ENCODE results near the gene TRIP10. TPM values are rescaled to one million over a fixed set of nuclear protein-coding genes. Genes with fewer than 3 reads are reported as not detected.

TRIP10 gene
- polyA plus RNA-seq, 1 donor (not counting 4 experiments of a cell fraction or from before 2014, with no cell fraction given): 34.8 TPM

- H3K79me2 ChIP-seq (ENCODE audit: control insufficient read depth, insufficient read depth, low read length): no peaks in the 10 kb centered on the region
- dilution Hi-C loops (cut with MboI; ENCODE audit: extremely low pct_ligation_motif_present, low sequenced_read_pairs): no loop called here
- H3K27me3 ChIP-seq (ENCODE audit: control insufficient read depth, extremely low read depth, insufficient read depth, low read length): no peaks in the 10 kb centered on the region
- TF ChIP-seq, protein P1, sequence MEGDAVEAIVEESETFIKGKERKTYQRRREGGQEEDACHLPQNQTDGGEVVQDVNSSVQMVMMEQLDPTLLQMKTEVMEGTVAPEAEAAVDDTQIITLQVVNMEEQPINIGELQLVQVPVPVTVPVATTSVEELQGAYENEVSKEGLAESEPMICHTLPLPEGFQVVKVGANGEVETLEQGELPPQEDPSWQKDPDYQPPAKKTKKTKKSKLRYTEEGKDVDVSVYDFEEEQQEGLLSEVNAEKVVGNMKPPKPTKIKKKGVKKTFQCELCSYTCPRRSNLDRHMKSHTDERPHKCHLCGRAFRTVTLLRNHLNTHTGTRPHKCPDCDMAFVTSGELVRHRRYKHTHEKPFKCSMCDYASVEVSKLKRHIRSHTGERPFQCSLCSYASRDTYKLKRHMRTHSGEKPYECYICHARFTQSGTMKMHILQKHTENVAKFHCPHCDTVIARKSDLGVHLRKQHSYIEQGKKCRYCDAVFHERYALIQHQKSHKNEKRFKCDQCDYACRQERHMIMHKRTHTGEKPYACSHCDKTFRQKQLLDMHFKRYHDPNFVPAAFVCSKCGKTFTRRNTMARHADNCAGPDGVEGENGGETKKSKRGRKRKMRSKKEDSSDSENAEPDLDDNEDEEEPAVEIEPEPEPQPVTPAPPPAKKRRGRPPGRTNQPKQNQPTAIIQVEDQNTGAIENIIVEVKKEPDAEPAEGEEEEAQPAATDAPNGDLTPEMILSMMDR (optimal IDR thresholded peaks at IDR 0.05 in 1 of 3, IDR thresholded peaks at IDR 0.05 in 1 of 3, conservative IDR thresholded peaks at IDR 0.05 in 1 of 3; ENCODE audit: extremely low read depth in 1 of 3, insufficient read depth in 2 of 3, low read length in 3 of 3): no peak
- TF ChIP-seq EZH2 (IDR thresholded peaks at IDR 0.05; ENCODE audit: low read length): no peak
- H3K9me3 ChIP-seq (ENCODE audit: control insufficient read depth, low read depth, low read length): no peaks in the 10 kb centered on the region
- H3K36me3 ChIP-seq (ENCODE audit: control insufficient read depth in 2 of 2, extremely low read depth in 1 of 2, insufficient read depth in 2 of 2, low read length in 2 of 2): no peaks in the 10 kb centered on the region
- no peak overlapping the region for H2AFZ ChIP-seq (ENCODE audit: control insufficient read depth, low read length)
- FAIRE-seq (no peak), DNase-seq (ENCODE audit: low read depth, low spot score) (no peak)
- no peaks in the 10 kb centered on the region for H3K9me1 ChIP-seq (ENCODE audit: control insufficient read depth, extremely low read depth, insufficient read depth, low read length)
- H3K4me3 ChIP-seq (ENCODE audit: control insufficient read depth in 2 of 3, extremely low read depth in 1 of 3, insufficient read depth in 2 of 3, low read depth in 1 of 3, low read length in 3 of 3): no peak overlapping the region
- no peak overlapping the region for H3K27ac ChIP-seq (ENCODE audit: control insufficient read depth, insufficient read depth, low read length)
- H4K20me1 ChIP-seq (ENCODE audit: control insufficient read depth, extremely low read depth, insufficient read depth, low read length): no peaks in the 10 kb centered on the region
- no peak overlapping the region for H3K9ac ChIP-seq (ENCODE audit: control insufficient read depth, extremely low read depth, insufficient read depth, low read length)
- no peak overlapping the region for H3K4me2 ChIP-seq (ENCODE audit: control insufficient read depth, extremely low read depth, insufficient read depth, low read depth, low read length)
- H3K4me1 ChIP-seq (ENCODE audit: control insufficient read depth, extremely low read depth, insufficient read depth, low read length): peaks cover 11% of the 10 kb centered on the region
These were observed 22.0 kb upstream of the TRIP10 start for GRCh38 chr19:6717441-6717971.

- H3K4me3 ChIP-seq (ENCODE audit: control insufficient read depth in 2 of 3, extremely low read depth in 1 of 3, insufficient read depth in 2 of 3, low read depth in 1 of 3, low read length in 3 of 3): no peak overlapping the region
- TF ChIP-seq, protein P1 (optimal IDR thresholded peaks at IDR 0.05 in 1 of 3, IDR thresholded peaks at IDR 0.05 in 1 of 3, conservative IDR thresholded peaks at IDR 0.05 in 1 of 3; ENCODE audit: extremely low read depth in 1 of 3, insufficient read depth in 2 of 3, low read length in 3 of 3): no peak
- no peak for TF ChIP-seq EZH2 (IDR thresholded peaks at IDR 0.05; ENCODE audit: low read length)
- DNase-seq (ENCODE audit: low read depth, low spot score) (no peak), FAIRE-seq (no peak)
- H3K4me2 ChIP-seq (ENCODE audit: control insufficient read depth, extremely low read depth, insufficient read depth, low read depth, low read length): no peak overlapping the region
- dilution Hi-C loops (cut with MboI; ENCODE audit: extremely low pct_ligation_motif_present, low sequenced_read_pairs): no loop called here
- H3K4me1 ChIP-seq (ENCODE audit: control insufficient read depth, extremely low read depth, insufficient read depth, low read length): peaks cover 14% of the 10 kb centered on the region
- no peaks in the 10 kb centered on the region for H3K9me3 ChIP-seq (ENCODE audit: control insufficient read depth, low read depth, low read length)
- no peak overlapping the region for H3K27ac ChIP-seq (ENCODE audit: control insufficient read depth, insufficient read depth, low read length)
- no peak overlapping the region for H3K9ac ChIP-seq (ENCODE audit: control insufficient read depth, extremely low read depth, insufficient read depth, low read length)
- H4K20me1 ChIP-seq (ENCODE audit: control insufficient read depth, extremely low read depth, insufficient read depth, low read length): no peaks in the 10 kb centered on the region
- H3K36me3 ChIP-seq (ENCODE audit: control insufficient read depth in 2 of 2, extremely low read depth in 1 of 2, insufficient read depth in 2 of 2, low read length in 2 of 2): no peaks in the 10 kb centered on the region
- H3K79me2 ChIP-seq (ENCODE audit: control insufficient read depth, insufficient read depth, low read length): no peaks in the 10 kb centered on the region
- H2AFZ ChIP-seq (ENCODE audit: control insufficient read depth, low read length): no peak overlapping the region
- no peaks in the 10 kb centered on the region for H3K27me3 ChIP-seq (ENCODE audit: control insufficient read depth, extremely low read depth, insufficient read depth, low read length)
- no peaks in the 10 kb centered on the region for H3K9me1 ChIP-seq (ENCODE audit: control insufficient read depth, extremely low read depth, insufficient read depth, low read length)
These were observed 21.3 kb upstream of the TRIP10 start for GRCh38 chr19:6718111-6718740.
